T-helper 1 cell (primary cell): Measurements from ENCODE around the gene OSBPL6.

ENCODE experiments used
- DNase-seq, 5 donors: peaks; one replicate each; pipeline ENCODE4 v3.0.0-alpha.2; 2012 to 2020

OSBPL6 gene

DNA sequence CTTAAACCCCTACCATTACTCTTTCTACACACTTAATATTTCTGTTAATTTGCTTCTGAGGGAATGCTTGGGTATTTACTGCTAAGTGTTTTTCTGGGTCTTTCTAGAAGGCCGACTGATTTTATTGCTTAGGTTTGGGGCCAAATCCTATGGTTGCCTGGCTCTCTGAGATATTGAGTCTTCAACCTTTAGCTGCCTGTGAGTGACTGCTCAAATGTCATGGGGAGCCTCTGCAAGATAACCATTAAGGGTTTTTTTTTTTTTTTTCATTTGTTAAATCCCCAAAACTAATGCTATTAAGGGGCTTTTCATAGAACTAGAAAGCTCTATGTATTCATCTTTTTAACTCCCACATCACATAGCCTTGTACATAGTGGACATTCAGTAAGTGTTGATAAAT, 5.0 kb downstream of the OSBPL6 start:
- no peak for DNase-seq

- DNase-seq, result no peak
These were observed 6.0 kb downstream of the OSBPL6 start for GRCh38 chr2:178200331-178200730.

DNA sequence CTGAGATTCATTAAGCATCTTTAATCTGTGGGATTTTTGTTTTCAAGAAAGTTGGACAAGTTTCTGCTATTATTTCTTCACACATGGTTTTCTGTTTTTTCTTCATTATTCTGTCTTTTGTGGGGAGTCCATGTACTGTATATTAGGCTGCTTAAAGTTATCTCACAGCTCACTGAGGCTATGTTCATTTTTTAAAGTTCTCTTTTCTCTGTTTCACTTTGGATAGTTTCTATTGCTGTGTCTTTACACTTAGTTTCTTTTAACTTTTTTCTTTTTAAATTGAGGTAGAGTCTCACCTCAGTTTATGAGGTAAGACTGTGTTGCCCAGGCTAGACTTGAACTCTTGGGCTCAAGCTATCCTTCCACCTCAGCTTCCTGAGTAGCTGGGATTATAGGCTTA, 8.6 kb downstream of the OSBPL6 start:
- DNase-seq, result no peak

DNA sequence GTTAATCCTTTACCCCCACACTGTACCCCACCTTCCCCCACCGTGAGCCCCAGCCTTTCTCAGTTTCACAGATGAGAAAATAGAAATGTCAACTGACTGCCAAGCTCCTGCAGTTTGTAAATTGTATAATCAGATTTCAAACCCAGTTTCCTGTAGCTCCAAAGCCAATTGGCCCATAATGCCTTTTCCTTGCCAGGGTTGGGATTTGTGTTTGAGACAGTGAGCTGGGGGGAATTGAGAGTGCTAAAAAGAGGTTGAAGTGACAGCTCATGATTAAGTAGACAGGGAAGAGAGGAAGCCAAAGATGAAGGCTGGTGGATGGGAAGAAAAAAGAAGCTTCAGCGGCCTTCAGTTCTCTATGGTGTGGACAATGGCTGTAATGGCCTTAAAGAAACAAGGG, 10.7 kb downstream of the OSBPL6 start:
- no peak for DNase-seq

GRCh38 chr2:178205853-178206521, 11.7 kb downstream of the OSBPL6 start:
- DNase-seq, result no peak

GRCh38 chr2:178208336-178208735, 14.0 kb downstream of the OSBPL6 start:
- no peak for DNase-seq

DNA sequence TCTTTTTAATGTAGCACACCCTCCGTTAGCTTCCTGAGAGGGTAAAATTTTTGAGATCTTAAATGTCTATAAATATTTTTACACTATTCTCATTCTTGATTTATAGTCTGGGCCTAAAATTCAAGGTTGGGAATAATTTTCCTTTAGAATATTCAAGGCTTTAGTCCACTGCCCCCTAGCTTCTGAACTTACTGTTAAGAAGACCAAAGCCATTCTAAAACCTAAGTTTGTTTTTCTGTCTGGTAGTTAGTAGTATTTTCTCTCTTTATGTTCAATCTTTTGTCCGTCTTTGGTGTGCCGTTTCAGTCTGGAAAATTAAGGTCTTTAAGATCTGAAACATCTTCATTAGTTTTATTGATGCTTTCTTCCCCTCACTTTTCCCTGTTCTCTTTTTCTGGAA, 14.5 kb downstream of the OSBPL6 start:
- no peak for DNase-seq

DNA sequence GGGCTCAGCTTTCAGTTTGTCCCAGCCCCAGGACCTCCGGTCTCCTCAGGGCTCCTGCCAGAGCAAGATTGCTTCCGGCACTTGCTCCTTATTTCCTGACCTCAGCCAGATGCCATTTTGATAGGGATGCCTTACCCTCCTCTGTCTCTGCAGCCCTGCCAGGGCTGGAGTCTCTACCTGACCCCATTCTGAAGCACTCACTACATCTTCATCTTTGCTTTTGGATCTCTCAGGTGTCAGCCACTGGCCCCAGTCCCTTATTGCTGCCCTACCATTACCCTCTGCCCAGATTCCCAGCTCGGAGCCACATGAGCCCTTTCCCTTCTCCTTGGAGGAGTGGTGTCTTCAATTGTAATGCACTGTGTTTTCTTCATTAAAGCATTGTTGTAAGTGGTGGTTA, 17.1 kb downstream of the OSBPL6 start:
- no peak for DNase-seq

- DNase-seq, result no peak
These were observed 17.6 kb downstream of the OSBPL6 start for GRCh38 chr2:178211943-178212342.

GRCh38 chr2:178213991-178214390, 19.7 kb downstream of the OSBPL6 start:
- DNase-seq, result no peak

DNA sequence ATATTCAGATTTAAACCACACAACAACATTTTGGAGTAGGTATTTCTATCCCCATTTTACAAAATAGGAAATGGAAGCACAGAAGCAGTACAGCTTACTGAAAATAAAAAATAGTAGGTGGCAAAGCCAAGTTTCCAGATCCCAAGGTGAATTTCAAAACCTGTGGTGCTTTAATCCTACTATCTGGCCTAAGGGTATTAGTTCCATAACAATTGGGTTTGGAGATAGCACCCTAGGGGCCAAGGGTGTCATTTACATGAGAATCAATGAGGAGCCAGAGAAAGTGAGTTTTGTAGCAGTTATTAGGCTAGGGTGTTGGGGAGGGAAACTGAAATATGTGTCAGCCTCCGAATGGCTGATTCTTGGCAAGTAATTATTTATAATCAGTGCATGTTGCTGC, 24.9 kb downstream of the OSBPL6 start:
- no peak for DNase-seq

GRCh38 chr2:178220814-178221213, 26.5 kb downstream of the OSBPL6 start:
- no peak for DNase-seq

GRCh38 chr2:178221556-178221955, 27.2 kb downstream of the OSBPL6 start:
- no peak for DNase-seq

DNA sequence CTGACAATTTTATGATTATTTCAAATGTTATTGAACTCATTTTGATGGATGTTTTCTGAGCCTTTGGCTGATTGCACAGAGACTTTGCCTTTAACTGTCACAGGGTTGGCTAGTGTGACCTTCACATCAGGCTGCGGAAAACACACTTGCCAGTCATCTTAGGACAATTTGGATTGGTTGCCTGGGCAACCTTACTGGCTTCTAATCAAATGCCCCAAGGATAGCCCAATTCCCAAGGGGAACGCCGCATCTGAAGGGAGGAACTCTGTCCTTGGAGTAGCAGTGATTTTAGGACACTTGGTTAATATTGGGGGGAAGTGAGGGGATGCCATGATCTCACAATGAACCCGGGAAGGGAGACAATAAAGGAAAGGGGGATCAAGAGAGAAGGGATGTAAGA, 29.5 kb downstream of the OSBPL6 start:
- no peak for DNase-seq

DNA sequence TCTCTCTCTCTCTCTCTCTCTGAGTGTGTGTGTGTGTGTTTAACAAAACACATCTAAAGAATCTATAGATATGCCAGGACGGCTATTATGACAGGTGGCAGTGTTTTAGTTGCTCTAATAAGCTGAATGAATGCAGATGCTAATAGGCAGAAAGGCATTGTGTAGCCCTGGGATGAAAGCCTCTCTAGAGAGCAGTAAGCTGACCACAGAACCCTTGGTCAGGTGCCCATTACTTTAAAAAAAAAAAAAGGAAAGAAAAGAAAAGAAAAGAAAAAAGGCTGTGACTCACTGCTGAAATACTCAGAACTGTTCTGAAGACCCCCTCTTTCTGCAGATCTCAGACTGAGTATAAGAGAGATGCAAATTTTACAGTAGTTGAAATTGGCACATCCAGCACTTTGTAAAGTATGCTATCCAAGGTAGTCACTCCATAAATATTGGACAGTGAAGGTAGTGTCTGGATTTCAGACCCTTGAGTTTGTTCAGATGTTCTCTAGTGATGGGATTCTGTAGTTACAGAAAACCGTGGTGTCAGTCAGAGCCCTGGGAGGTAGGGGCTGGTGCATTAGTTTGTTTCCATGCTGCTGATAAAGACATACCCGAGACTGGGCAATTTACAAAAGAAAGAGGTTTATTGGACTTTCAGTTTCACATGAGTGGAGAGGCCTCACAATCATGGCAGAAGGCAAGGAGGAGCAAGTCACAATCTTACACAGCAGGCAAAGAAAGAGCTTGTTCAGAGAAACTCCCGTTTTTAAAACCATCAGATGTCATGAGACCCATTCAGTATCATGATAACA, 30.9 kb downstream of the OSBPL6 start:
- DNase-seq, result no peak

- DNase-seq, result no peak
These were observed 32.9 kb downstream of the OSBPL6 start for GRCh38 chr2:178227187-178227586.

DNA sequence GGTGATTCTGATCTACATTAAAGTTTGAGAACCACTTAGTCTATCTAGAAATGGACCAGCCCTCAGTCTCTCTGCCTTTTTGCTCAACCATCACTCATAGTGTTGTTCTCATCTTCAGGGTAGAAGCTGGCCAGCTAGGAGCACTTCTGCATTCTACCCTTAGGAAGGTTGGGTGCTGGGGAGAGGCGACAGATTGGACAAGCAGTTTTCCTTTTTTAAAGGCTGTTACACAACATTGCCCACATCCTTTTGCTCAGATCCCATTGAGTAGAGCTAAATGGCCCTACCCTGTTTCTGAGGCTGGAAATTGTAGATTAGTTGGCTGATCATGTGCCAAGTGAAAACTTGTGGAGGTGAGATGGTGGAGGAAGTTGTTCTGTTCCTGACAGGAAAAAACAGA, 35.6 kb downstream of the OSBPL6 start:
- DNase-seq, result no peak

- no peak for DNase-seq
These were observed 36.1 kb downstream of the OSBPL6 start for GRCh38 chr2:178230396-178230795.

DNA sequence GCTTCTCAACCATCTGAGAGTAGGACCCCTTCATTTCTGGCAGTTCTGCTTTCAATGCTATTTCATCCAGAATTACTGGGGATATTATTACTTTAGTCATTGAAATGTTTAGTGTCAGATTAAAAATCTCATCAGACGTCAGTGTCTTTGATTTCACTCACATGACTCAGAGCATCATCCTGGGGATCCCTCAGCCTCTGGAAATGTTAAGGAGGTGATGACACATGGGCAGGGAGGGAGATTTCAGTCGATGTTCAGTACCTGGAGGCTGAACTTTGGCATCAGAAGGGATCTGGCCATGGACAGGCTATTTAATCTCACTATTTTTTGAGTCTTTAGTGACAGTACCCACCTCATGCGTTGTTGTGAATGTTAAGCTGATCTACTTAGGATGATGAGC, 39.1 kb downstream of the OSBPL6 start:
- no peak for DNase-seq

DNA sequence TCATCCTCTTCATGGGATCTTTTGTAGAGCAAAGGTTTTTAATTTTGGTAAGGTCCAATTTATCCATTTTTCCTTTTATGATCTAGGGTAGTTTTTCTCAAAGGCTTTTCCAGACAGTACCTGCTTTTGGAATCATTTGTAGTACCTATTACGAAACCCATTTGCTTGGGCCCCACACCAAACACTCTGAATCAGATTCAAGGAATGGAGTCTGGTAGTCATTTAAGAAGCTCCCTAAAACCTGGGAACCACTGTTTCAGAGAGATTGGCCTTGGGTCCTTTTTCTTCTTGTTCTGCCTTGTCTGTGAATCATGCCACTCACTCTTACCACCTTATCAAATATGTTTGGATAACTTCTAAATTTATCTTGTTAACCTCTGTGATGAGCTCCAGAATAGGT, 40.3 kb downstream of the OSBPL6 start:
- DNase-seq, result no peak

DNA sequence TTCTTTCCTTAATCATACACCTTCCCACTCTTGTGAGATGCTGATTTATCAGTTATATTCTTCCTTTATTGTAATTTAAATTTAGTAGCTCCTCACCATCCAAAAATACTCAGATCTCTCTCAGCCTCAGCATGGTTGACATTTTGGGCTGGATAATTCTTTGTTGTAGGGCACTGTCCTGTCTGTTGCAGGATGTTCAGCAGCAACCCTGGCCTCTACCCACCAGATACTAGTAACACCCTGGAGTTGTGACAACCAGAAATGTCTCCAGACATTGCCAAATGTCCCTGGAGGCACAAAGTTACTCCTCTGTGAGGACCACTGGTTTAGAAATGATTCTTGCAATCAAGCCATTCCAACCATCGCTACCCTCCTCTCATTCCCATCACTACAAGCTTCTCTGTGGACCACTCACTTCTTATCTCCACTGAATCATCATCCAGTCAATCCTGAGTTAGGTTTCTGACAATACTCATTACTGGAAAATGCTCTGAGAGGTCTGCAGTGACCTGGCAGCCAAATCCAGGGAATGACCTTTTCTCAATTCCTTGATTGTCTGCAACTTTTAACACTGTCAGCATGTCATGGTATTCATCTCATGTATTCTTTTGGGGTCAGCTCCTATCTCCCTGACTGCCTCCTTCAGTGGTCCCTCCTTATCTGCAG, 43.3 kb downstream of the OSBPL6 start:
- no peak for DNase-seq

DNA sequence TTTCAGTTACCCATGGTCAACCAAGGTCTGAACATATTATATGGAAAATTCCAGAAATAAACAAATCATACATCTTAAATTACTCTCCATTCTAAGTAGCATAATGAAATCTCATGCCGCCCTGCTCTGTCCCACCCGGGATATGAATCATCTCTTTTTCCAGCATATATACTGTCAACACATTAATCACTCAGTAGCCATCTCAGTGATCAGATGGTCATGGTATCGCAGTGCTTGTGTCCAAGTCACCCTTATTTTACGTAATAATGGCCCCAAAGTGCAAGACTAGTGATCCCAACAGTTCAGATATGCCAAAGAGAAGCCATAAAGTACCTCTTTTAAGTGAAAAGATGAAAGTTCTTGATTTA, 43.8 kb downstream of the OSBPL6 start:
- no peak for DNase-seq

- no peak for DNase-seq
These were observed 44.4 kb downstream of the OSBPL6 start for GRCh38 chr2:178238750-178239149.
